ENCODE measurements around the gene ARL15. TPM values are rescaled to one million over a fixed set of nuclear protein-coding genes. Genes with fewer than 3 reads are reported as not detected.

The ARL15 gene
- total and polyA plus RNA-seq, 9 of the 15 experiments (the other 6 are each of a cell fraction or from before 2014, with no cell fraction given), result 18.5 to 80.4 (median 57.0) TPM

DNA sequence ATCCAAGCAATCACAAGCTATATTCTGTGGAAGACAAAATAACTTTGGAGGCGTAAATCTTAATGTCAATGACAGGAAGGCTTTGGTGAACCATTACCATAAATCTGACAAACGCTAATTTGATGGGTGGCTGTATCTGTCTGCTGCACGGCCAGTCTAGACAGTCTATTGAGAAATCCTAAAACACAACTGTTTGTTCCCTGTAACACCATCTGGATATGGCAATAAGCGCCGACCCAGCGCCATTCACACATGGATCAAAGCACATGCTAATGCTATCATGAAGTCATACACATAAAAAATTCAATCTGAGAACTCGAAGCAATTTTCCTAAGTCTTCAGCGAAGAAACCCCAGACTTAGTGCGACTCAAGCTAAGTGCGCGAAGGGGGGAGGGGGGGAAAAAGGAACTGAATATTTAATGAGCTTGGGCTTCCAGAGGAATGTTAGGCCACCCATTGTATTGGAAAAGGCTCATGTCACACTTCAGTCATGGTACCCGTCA lies 95.1 kb downstream of the ARL15 start (continued):
- TF ChIP-seq SLC30A9 (CRISPR knock-in tag; IDR thresholded peaks at IDR 0.05), result no peak
- no peak for TF ChIP-seq HDAC6 (IDR thresholded peaks at IDR 0.05; ENCODE audit: low read depth, low read length)

GRCh38 chr5:54214722-54215121 lies 95.7 kb downstream of the ARL15 start:
- ATAC-seq (no peak), DNase-seq (ENCODE audit: extremely low read depth in 1 of 4, low spot score in 3 of 4) (no peak), FAIRE-seq (no peak)
- Histone ChIP-seq H3K4me2 (ENCODE audit: insufficient read depth, low read length) (no peak overlapping the region), H3K79me2 (ENCODE audit: control insufficient read depth, insufficient read depth, low read length) (peaks cover 84% of the 10 kb centered on the region), H3K9me3 (replicated peaks; ENCODE audit: control insufficient read depth, insufficient read depth, low read depth, low read length) (no peaks in the 10 kb centered on the region), H3K4me3 (no peak overlapping the region), H3K36me3 (ENCODE audit: control insufficient read depth, insufficient read depth, low read length) (no peaks in the 10 kb centered on the region), H3K27me3 (ENCODE audit: control insufficient read depth in 2 of 2, insufficient read depth in 2 of 2, low read length in 2 of 2) (no peaks in the 10 kb centered on the region), H3K9me1 (ENCODE audit: control insufficient read depth, insufficient read depth, low read length) (no peaks in the 10 kb centered on the region), H2AFZ (ENCODE audit: low read depth, low read length) (no peak overlapping the region), H3K27ac (ENCODE audit: extremely low read depth, low read depth, low read length) (no peak overlapping the region), H3K9ac (ENCODE audit: insufficient read depth in 1 of 2, low read depth in 2 of 2, low read length in 2 of 2) (no peak overlapping the region), H4K20me1 (replicated peaks; ENCODE audit: control insufficient read depth, insufficient read depth, low read length) (peaks cover 12% of the 10 kb centered on the region), H3K4me1 (replicated peaks in 1 of 2; ENCODE audit: control insufficient read depth in 2 of 2, insufficient read depth in 2 of 2, low read length in 2 of 2) (peaks cover 0 to 8% of the 10 kb centered on the region in 2 experiments; a peak in 2 of 5 replicates)
- POLR2A ChIA-PET, result no interaction called here
- in situ Hi-C loops (cut with MboI), result loop anchor here (25.0 kb wide), 1 partner anchor 777 kb away; no protein-coding TSS in a partner anchor
- CTCF ChIA-PET (ENCODE audit: low intra/inter-chr PET ratio), result no interaction called here
- intact Hi-C loops (cut with micrococcal nuclease), result loop anchor here (5.0 to 10.0 kb wide), 4 partner anchors 120 to 732 kb away; partner anchors contain the start of gene FST
- BruUV-seq (replicated peaks), result no TSS peak
- no peak for TF ChIP-seq SIRT6 (IDR thresholded peaks at IDR 0.05; ENCODE audit: low read depth, low read length)
- TF ChIP-seq, protein P1, sequence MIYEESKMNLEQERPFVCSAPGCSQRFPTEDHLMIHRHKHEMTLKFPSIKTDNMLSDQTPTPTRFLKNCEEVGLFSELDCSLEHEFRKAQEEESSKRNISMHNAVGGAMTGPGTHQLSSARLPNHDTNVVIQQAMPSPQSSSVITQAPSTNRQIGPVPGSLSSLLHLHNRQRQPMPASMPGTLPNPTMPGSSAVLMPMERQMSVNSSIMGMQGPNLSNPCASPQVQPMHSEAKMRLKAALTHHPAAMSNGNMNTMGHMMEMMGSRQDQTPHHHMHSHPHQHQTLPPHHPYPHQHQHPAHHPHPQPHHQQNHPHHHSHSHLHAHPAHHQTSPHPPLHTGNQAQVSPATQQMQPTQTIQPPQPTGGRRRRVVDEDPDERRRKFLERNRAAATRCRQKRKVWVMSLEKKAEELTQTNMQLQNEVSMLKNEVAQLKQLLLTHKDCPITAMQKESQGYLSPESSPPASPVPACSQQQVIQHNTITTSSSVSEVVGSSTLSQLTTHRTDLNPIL (CRISPR knock-in tag; IDR thresholded peaks at IDR 0.05), result no peak
- no peak for TF ChIP-seq ELF4 (CRISPR knock-in tag; IDR thresholded peaks at IDR 0.05)
- TF ChIP-seq, protein P2, sequence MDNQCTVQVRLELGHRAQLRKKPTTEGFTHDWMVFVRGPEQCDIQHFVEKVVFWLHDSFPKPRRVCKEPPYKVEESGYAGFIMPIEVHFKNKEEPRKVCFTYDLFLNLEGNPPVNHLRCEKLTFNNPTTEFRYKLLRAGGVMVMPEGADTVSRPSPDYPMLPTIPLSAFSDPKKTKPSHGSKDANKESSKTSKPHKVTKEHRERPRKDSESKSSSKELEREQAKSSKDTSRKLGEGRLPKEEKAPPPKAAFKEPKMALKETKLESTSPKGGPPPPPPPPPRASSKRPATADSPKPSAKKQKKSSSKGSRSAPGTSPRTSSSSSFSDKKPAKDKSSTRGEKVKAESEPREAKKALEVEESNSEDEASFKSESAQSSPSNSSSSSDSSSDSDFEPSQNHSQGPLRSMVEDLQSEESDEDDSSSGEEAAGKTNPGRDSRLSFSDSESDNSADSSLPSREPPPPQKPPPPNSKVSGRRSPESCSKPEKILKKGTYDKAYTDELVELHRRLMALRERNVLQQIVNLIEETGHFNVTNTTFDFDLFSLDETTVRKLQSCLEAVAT (IDR thresholded peaks at IDR 0.05), result no peak
- TF ChIP-seq, protein P3, sequence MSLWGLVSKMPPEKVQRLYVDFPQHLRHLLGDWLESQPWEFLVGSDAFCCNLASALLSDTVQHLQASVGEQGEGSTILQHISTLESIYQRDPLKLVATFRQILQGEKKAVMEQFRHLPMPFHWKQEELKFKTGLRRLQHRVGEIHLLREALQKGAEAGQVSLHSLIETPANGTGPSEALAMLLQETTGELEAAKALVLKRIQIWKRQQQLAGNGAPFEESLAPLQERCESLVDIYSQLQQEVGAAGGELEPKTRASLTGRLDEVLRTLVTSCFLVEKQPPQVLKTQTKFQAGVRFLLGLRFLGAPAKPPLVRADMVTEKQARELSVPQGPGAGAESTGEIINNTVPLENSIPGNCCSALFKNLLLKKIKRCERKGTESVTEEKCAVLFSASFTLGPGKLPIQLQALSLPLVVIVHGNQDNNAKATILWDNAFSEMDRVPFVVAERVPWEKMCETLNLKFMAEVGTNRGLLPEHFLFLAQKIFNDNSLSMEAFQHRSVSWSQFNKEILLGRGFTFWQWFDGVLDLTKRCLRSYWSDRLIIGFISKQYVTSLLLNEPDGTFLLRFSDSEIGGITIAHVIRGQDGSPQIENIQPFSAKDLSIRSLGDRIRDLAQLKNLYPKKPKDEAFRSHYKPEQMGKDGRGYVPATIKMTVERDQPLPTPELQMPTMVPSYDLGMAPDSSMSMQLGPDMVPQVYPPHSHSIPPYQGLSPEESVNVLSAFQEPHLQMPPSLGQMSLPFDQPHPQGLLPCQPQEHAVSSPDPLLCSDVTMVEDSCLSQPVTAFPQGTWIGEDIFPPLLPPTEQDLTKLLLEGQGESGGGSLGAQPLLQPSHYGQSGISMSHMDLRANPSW (CRISPR knock-in tag; IDR thresholded peaks at IDR 0.05), result no peak
- 89% methylated on average over 2 of the region's 4 CpGs for WGBS (ENCODE audit: insufficient coverage, low coverage, missing lambda C conversion rate)

All from K562 (cell line).